A204.1 (cell line): ENCODE measurements around the gene MBP.

Source experiments
- FAIRE-seq: peaks from 2 replicates; lab custom pipeline; 2012; peaks lifted over from hg19 to GRCh38; lab: Jason Lieb, UNC

Gene MBP

DNA sequence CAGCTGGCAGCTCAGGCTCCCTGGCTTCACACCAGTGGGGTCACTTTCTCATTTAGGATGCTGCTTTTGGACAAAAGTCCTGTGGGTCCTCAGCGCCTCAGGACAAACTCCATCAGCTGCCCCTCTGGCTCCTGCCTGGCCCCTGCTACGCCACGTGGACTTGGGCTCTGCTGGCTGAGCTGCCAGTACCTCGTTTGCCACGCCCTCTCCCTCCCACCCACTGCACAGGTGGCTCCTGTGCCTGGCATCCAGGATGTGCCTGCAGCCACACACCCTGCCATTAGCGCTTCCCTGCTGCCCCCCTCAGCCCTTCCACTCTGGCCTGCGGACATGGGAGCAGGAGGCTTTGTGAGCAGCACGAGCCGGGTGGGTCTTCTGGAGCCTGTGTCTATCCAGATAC lies 191.3 kb downstream of the MBP start:
- FAIRE-seq = no peak

DNA sequence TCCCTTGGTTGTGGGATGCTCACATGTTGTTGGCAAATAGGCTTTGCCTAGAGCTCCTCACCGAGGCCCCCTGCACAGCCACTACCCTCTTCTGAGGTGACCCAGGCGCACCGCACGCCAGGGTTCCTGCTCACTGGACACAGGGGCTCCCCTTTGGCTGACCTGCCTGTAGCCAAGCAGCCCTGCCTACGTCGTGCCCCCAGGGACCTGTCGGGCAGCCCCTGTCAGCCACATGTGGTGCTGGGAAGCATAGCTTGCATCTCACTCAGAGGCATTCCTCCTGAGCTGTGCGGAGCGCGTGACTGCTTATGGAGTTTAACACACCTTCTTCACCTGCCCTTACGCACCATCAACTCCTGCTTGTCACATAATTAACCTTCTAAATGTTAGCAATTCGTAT lies 194.0 kb downstream of the MBP start:
- FAIRE-seq = no peak

DNA sequence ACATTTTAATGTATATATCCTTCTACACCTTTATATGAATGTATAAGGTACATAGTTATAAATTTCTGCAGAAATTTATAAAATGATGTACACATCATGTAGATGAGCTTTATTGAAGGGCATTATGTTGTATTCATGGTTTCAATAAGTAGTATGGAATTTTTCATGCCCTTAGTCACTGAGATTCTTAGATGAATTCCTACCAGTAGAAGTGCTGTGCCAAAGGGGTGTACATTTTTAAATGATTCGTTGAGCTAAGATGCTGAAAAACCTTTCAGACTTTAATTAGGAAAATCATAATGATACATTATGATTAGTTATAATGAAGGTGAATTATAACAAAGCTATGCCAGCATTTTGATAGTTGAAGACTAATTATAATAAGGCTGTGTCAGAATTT lies 195.0 kb downstream of the MBP start:
- FAIRE-seq = no peak

- no peak for FAIRE-seq
These were observed 195.7 kb downstream of the MBP start for GRCh38 chr18:76936877-76937276.

GRCh38 chr18:76935722-76936337 lies 196.8 kb downstream of the MBP start:
- no peak for FAIRE-seq

GRCh38 chr18:76932026-76932819 lies 200.4 kb downstream of the MBP start:
- no peak for FAIRE-seq

DNA sequence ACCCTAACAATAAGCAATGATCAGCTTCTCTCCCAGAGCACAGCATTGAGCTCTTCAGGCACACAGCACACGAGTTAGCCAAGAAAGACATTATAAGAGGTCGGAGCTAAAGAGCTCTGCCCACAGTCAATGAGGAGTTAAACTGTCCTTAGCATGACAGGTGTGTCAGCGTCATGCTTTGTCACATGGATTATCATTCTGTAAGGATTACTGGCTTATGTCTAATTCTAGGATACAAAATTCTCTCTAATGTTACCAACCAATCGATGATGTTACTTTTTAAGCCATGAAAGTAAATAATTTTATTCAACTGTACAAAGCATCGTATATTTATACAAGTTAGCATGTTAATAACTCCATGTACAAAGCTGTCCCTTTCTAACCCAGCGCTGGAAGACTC lies 201.4 kb downstream of the MBP start:
- FAIRE-seq = no peak
